Measurements from ENCODE around the gene RAG1. TPM values are rescaled to one million over a fixed set of nuclear protein-coding genes. Genes with fewer than 3 reads are reported as not detected.

The RAG1 gene
- total RNA-seq, 3 donors from 2014 or later = 0.32 to 1.5 (median 1.3) TPM

DNA sequence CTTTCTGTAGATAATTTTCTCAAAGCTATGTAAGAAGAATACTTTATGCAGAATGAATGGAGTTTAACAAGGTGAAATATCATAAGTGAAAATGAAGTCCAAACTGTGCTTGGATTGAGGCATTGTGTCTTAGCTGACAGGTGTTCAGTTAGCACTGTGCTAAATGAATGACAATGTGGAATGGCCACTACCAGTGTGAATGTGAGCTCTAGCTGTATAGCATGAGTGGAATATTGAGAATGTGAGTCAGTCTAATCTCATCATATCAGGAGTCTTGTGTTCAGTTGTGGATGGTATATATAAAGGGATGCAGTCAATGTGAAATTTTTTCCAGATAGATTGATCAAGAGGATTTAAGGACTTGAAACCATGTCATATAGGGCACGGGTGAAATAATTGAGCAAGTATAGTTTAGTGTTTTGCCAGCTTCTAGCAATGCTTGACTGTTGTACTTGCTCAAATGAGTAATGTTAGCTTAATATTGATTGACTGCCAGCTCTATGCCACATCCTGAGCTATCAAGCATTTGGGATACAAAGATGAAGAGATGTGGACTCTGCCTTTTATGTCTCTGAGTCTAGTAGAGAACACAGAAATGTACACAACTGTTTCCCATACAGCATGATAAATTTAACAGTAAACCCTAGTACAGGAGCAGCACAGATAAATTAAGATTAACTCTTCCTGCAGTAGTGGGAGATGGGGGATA, 40.8 kb downstream of the RAG1 start:
- DNase-seq (ENCODE audit: low spot score in 2 of 2) = no peak
- TF ChIP-seq, protein P1, sequence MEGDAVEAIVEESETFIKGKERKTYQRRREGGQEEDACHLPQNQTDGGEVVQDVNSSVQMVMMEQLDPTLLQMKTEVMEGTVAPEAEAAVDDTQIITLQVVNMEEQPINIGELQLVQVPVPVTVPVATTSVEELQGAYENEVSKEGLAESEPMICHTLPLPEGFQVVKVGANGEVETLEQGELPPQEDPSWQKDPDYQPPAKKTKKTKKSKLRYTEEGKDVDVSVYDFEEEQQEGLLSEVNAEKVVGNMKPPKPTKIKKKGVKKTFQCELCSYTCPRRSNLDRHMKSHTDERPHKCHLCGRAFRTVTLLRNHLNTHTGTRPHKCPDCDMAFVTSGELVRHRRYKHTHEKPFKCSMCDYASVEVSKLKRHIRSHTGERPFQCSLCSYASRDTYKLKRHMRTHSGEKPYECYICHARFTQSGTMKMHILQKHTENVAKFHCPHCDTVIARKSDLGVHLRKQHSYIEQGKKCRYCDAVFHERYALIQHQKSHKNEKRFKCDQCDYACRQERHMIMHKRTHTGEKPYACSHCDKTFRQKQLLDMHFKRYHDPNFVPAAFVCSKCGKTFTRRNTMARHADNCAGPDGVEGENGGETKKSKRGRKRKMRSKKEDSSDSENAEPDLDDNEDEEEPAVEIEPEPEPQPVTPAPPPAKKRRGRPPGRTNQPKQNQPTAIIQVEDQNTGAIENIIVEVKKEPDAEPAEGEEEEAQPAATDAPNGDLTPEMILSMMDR (IDR thresholded peaks at IDR 0.05) = no peak
- no peak for TF ChIP-seq POLR2AphosphoS5 (IDR thresholded peaks at IDR 0.05)
- no peak for TF ChIP-seq POLR2A (IDR thresholded peaks at IDR 0.05)
- Histone ChIP-seq H3K27me3 (no peaks in the 10 kb centered on the region), H3K4me3 (no peak overlapping the region), H3K4me1 (no peaks in the 10 kb centered on the region), H3K27ac (no peak overlapping the region), H3K9me3 (no peaks in the 10 kb centered on the region), H3K36me3 (no peaks in the 10 kb centered on the region)
- intact Hi-C loops (cut with DNase I; ENCODE audit: low total_unique reads) = no loop called here

GRCh38 chr11:36609383-36609782, 41.6 kb downstream of the RAG1 start:
- TF ChIP-seq, protein P1 (IDR thresholded peaks at IDR 0.05) = no peak
- TF ChIP-seq POLR2A (IDR thresholded peaks at IDR 0.05) = no peak
- TF ChIP-seq POLR2AphosphoS5 (IDR thresholded peaks at IDR 0.05) = no peak
- Histone ChIP-seq H3K4me3 (no peak overlapping the region), H3K4me1 (no peaks in the 10 kb centered on the region), H3K27me3 (no peaks in the 10 kb centered on the region), H3K36me3 (no peaks in the 10 kb centered on the region), H3K27ac (no peak overlapping the region), H3K9me3 (no peaks in the 10 kb centered on the region)
- intact Hi-C loops (cut with DNase I; ENCODE audit: low total_unique reads) = no loop called here
- DNase-seq (ENCODE audit: low spot score in 2 of 2) = no peak

DNA sequence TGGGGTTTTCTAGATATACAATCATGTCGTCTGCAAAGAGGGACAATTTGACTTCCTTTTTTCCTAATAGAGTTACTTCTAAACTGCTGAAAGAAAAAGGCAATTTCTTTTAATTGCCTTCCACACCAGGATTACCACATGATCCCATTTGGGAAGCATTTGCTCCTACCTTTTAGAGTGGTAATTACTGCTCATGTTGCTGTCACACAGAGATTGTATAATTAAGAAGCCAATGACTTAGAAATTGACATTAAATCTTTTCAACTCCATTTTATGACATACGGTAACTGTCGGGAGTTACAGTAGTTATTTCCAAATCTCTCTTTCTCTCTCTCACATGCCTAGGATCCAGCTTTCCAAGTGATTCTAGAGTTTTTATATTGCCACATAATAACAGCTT, 48.0 kb downstream of the RAG1 start:
- no peaks in the 10 kb centered on the region for H3K27me3 ChIP-seq
- no peak overlapping the region for H3K27ac ChIP-seq
- no peaks in the 10 kb centered on the region for H3K36me3 ChIP-seq
- H3K4me1 ChIP-seq = no peaks in the 10 kb centered on the region
- no peak for DNase-seq (ENCODE audit: low spot score in 2 of 2)
- TF ChIP-seq POLR2A (IDR thresholded peaks at IDR 0.05) (no peak), POLR2AphosphoS5 (IDR thresholded peaks at IDR 0.05) (no peak)
- TF ChIP-seq, protein P1 (IDR thresholded peaks at IDR 0.05) = no peak
- no peak overlapping the region for H3K4me3 ChIP-seq
- intact Hi-C loops (cut with DNase I; ENCODE audit: low total_unique reads) = no loop called here
- H3K9me3 ChIP-seq = no peaks in the 10 kb centered on the region

DNA sequence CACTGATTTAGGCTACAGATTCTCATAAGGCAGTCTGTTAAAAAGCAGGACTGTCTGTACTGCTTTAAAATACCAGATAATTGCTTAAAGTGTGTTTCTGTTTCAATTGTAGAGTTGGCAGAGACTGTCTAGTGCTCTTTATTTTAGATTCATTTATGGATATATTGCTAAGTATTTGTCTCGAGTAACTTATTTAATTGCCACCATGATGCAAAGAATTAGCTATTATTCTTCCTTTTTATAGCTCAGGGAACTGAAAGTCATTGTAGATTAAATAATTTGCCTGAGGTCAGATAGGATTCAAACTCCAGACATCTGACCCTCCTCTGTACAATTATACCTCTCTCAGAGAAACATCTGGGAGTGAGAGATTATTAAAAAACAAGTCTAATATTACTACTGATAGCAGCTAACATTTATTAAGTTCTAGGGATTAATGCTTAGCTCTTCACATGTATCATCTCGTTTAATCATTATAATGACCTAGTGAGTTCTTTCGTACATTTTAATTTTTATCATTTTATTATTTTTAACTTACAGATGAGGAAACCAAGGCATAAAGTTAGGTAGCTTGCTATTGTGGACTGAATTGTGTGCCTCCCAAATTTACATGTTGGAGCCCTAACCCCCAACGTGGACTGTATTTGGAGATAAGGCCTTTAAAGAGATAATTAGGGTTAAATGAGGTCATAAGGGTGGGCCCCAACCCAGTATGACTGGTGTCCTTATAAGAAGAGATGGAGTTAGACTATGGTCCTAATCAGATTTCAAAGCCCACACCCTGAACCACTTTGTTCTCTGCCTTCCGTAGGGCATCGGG, 49.9 kb downstream of the RAG1 start:
- no peaks in the 10 kb centered on the region for H3K9me3 ChIP-seq
- intact Hi-C loops (cut with DNase I; ENCODE audit: low total_unique reads) = no loop called here
- no peaks in the 10 kb centered on the region for H3K4me1 ChIP-seq
- H3K27ac ChIP-seq = no peak overlapping the region
- H3K27me3 ChIP-seq = no peaks in the 10 kb centered on the region
- no peak overlapping the region for H3K4me3 ChIP-seq
- no peaks in the 10 kb centered on the region for H3K36me3 ChIP-seq
- TF ChIP-seq POLR2A (IDR thresholded peaks at IDR 0.05) (no peak), POLR2AphosphoS5 (IDR thresholded peaks at IDR 0.05) (no peak)
- TF ChIP-seq, protein P1 (IDR thresholded peaks at IDR 0.05) = no peak
- DNase-seq (ENCODE audit: low spot score in 2 of 2) = no peak
